ENCODE results near the gene CDKAL1.

CDKAL1 gene

GRCh38 chr6:20946022-20946421 lies 411.8 kb downstream of the CDKAL1 start:
- no peak for DNase-seq (ENCODE audit: low read depth in 2 of 2, low spot score in 1 of 2)

- DNase-seq (ENCODE audit: low read depth in 2 of 2, low spot score in 1 of 2) = no peak
These were observed 412.6 kb downstream of the CDKAL1 start for GRCh38 chr6:20946890-20947289.

GRCh38 chr6:20947977-20948376 lies 413.7 kb downstream of the CDKAL1 start:
- DNase-seq (ENCODE audit: low read depth in 2 of 2, low spot score in 1 of 2) = no peak

GRCh38 chr6:20948556-20948955 lies 414.3 kb downstream of the CDKAL1 start:
- no peak for DNase-seq (ENCODE audit: low read depth in 2 of 2, low spot score in 1 of 2)

GRCh38 chr6:20949138-20949537 lies 414.9 kb downstream of the CDKAL1 start:
- DNase-seq (ENCODE audit: low read depth in 2 of 2, low spot score in 1 of 2) = no peak

GRCh38 chr6:20952699-20953474 lies 418.6 kb downstream of the CDKAL1 start:
- DNase-seq (ENCODE audit: low read depth in 2 of 2, low spot score in 1 of 2) = no peak

- DNase-seq (ENCODE audit: low read depth in 2 of 2, low spot score in 1 of 2) = no peak
These were observed 420.1 kb downstream of the CDKAL1 start for GRCh38 chr6:20954315-20954714.

- no peak for DNase-seq (ENCODE audit: low read depth in 2 of 2, low spot score in 1 of 2)
These were observed 420.9 kb downstream of the CDKAL1 start for GRCh38 chr6:20955131-20955530.

GRCh38 chr6:20955751-20956150 lies 421.5 kb downstream of the CDKAL1 start:
- no peak for DNase-seq (ENCODE audit: low read depth in 2 of 2, low spot score in 1 of 2)

GRCh38 chr6:20960067-20960466 lies 425.8 kb downstream of the CDKAL1 start:
- no peak for DNase-seq (ENCODE audit: low read depth in 2 of 2, low spot score in 1 of 2)

GRCh38 chr6:20965276-20965675 lies 431.0 kb downstream of the CDKAL1 start:
- no peak for DNase-seq (ENCODE audit: low read depth in 2 of 2, low spot score in 1 of 2)

GRCh38 chr6:20965915-20966314 lies 431.7 kb downstream of the CDKAL1 start:
- no peak for DNase-seq (ENCODE audit: low read depth in 2 of 2, low spot score in 1 of 2)

- DNase-seq (ENCODE audit: low read depth in 2 of 2, low spot score in 1 of 2) = no peak
These were observed 435.3 kb downstream of the CDKAL1 start for GRCh38 chr6:20969551-20969950.

GRCh38 chr6:20976391-20976918 lies 442.2 kb downstream of the CDKAL1 start:
- DNase-seq (ENCODE audit: low read depth in 2 of 2, low spot score in 1 of 2) = no peak

- no peak for DNase-seq (ENCODE audit: low read depth in 2 of 2, low spot score in 1 of 2)
These were observed 443.9 kb downstream of the CDKAL1 start for GRCh38 chr6:20978151-20978614.

GRCh38 chr6:20979076-20979475 lies 444.8 kb downstream of the CDKAL1 start:
- DNase-seq (ENCODE audit: low read depth in 2 of 2, low spot score in 1 of 2) = no peak

- DNase-seq (ENCODE audit: low read depth in 2 of 2, low spot score in 1 of 2) = no peak
These were observed 449.7 kb downstream of the CDKAL1 start for GRCh38 chr6:20983961-20984360.

GRCh38 chr6:20985821-20986220 lies 451.6 kb downstream of the CDKAL1 start:
- no peak for DNase-seq (ENCODE audit: low read depth in 2 of 2, low spot score in 1 of 2)

- no peak for DNase-seq (ENCODE audit: low read depth in 2 of 2, low spot score in 1 of 2)
These were observed 457.7 kb downstream of the CDKAL1 start for GRCh38 chr6:20991910-20992309.

GRCh38 chr6:20996099-20996498 lies 461.8 kb downstream of the CDKAL1 start:
- no peak for DNase-seq (ENCODE audit: low read depth in 2 of 2, low spot score in 1 of 2)

GRCh38 chr6:20997143-20997769 lies 463.0 kb downstream of the CDKAL1 start:
- no peak for DNase-seq (ENCODE audit: low read depth in 2 of 2, low spot score in 1 of 2)

- DNase-seq (ENCODE audit: low read depth in 2 of 2, low spot score in 1 of 2) = no peak
These were observed 463.5 kb downstream of the CDKAL1 start for GRCh38 chr6:20997770-20998147.
